H1 (cell line): ENCODE results near the gene USP3. TPM values are rescaled to one million over a fixed set of nuclear protein-coding genes. Genes with fewer than 3 reads are reported as not detected.

Source experiments
- CTCF ChIA-PET: fragments of 300-600 bp; sonication (Branson Sonifier 250); formaldehyde crosslinking; loops from one replicate; lab custom pipeline; 2021; ENCODE audit not compliant: partially characterized antibody; lab: Charles Lee
- POLR2A ChIA-PET: fragments of 300-600 bp; sonication (Branson Sonifier 250); formaldehyde crosslinking; loops from one replicate; lab custom pipeline; 2021; ENCODE audit warnings: inconsistent platforms; ENCODE audit not compliant: partially characterized antibody; lab: Charles Lee
- DNase-seq, 2 experiments: peaks; one replicate each; pipeline versions ENCODE4 v3.0.0 to v3.0.0-alpha.2; 2010 to 2022; ENCODE audit warnings: low spot score in 2 of 2, low read depth in 1 of 2, mixed read lengths in 1 of 2
- FAIRE-seq: peaks from 2 replicates; lab custom pipeline; 2011; peaks lifted over from hg19 to GRCh38; lab: Jason Lieb, UNC
- H2AFZ ChIP-seq: 2 replicates; pipeline ENCODE4 v1.8.1; 2012; ENCODE audit warnings: low read length, inconsistent platforms
- H2AK5ac ChIP-seq: 2 replicates; pipeline ENCODE4 v1.6.1; 2013; ENCODE audit warnings: low read depth, low read length
- H2BK120ac ChIP-seq: replicated peaks from 2 replicates; pipeline ENCODE3; 2013; ENCODE audit warnings: low read depth, low read length, inconsistent platforms
- H2BK12ac ChIP-seq: 2 replicates; pipeline ENCODE4 v1.6.1; 2013; ENCODE audit warnings: low read depth, low read length
- H2BK15ac ChIP-seq: 2 replicates; pipeline ENCODE4 v1.6.1; 2013; ENCODE audit warnings: low read length
- H2BK20ac ChIP-seq: 2 replicates; pipeline ENCODE4 v1.6.1; 2013; ENCODE audit warnings: low read length
- H2BK5ac ChIP-seq: 2 replicates; pipeline ENCODE4 v1.6.1; 2013; ENCODE audit warnings: low read depth, low read length
- H3K14ac ChIP-seq: 2 replicates; pipeline ENCODE4 v1.6.1; 2013; ENCODE audit warnings: inconsistent platforms; ENCODE audit not compliant: insufficient read length
- H3K18ac ChIP-seq: 2 replicates; pipeline ENCODE4 v1.6.1; 2013; ENCODE audit warnings: low read length; ENCODE audit errors: extremely low read depth
- H3K23ac ChIP-seq: 2 replicates; pipeline ENCODE4 v1.6.1; 2013; ENCODE audit warnings: inconsistent platforms; ENCODE audit not compliant: insufficient read length
- H3K23me2 ChIP-seq: 2 replicates; pipeline ENCODE4 v1.6.1; 2013; ENCODE audit warnings: low read depth, low read length
- H3K27ac ChIP-seq: 2 replicates; pipeline ENCODE4 v1.6.1; 2011; ENCODE audit warnings: low read depth, low read length, inconsistent platforms
- H3K27me3 ChIP-seq, 4 experiments: replicated peaks in 1 of 4; 1 replicate in 1 of 4; 2 replicates in 3 of 4; pipeline versions ENCODE4 v1.6.1 to v1.8.1; 2011 to 2013; ENCODE audit warnings: low read length in 3 of 4, mild to moderate bottlenecking in 3 of 4, inconsistent platforms in 2 of 4, mixed read lengths in 2 of 4, moderate library complexity in 1 of 4; ENCODE audit not compliant: control insufficient read depth in 3 of 4, insufficient read depth in 3 of 4; ENCODE audit errors: extremely low read depth in 1 of 4
- H3K36me3 ChIP-seq, 4 experiments: 2 replicates each; pipeline versions ENCODE4 v1.6.1 to v1.8.1; 2011 to 2013; ENCODE audit warnings: mild to moderate bottlenecking in 4 of 4, low read length in 3 of 4, moderate library complexity in 2 of 4, control low read depth in 1 of 4, inconsistent platforms in 1 of 4; ENCODE audit not compliant: insufficient read depth in 4 of 4, control insufficient read depth in 2 of 4
- H3K4ac ChIP-seq: replicated peaks from 2 replicates; pipeline ENCODE3; 2013; ENCODE audit warnings: low read length, low read depth, mixed read lengths, inconsistent platforms; ENCODE audit not compliant: insufficient read length
- H3K4me1 ChIP-seq, 4 experiments: replicated peaks in 1 of 4; 1 replicate in 1 of 4; 2 replicates in 3 of 4; pipeline versions ENCODE4 v1.6.1 to v1.8.1; 2011 to 2013; ENCODE audit warnings: low read length in 3 of 4, inconsistent platforms in 2 of 4, mixed read lengths in 1 of 4; ENCODE audit not compliant: insufficient read depth in 4 of 4, control insufficient read depth in 3 of 4
- H3K4me2 ChIP-seq, 2 experiments: 2 replicates each; pipeline versions ENCODE4 v1.6.1 to v1.8.1; 2011 to 2013; ENCODE audit warnings: low read depth in 2 of 2, low read length in 2 of 2, control low read depth in 1 of 2, inconsistent platforms in 1 of 2, mild to moderate bottlenecking in 1 of 2; ENCODE audit not compliant: insufficient read depth in 1 of 2
- H3K4me3 ChIP-seq, 4 experiments: fragments of 200-600, 300-600 bp in 1 of 4; sonication (generic), shearing (Covaris generic), sonication (Bioruptor Twin) in 1 of 4; 2 replicates each; pipeline versions ENCODE4 v1.5.1 to v1.8.1; 2011 to 2016; ENCODE audit warnings: low read length in 4 of 4, low read depth in 3 of 4, control low read depth in 2 of 4, inconsistent platforms in 2 of 4, mild to moderate bottlenecking in 2 of 4, mixed read lengths in 1 of 4, moderate library complexity in 1 of 4; ENCODE audit not compliant: insufficient read depth in 2 of 4; ENCODE audit errors: extremely low read depth in 1 of 4
- H3K56ac ChIP-seq: replicated peaks from 2 replicates; pipeline ENCODE3; 2013; ENCODE audit warnings: low read depth, mild to moderate bottlenecking, mixed read lengths, low read length, inconsistent platforms; ENCODE audit not compliant: insufficient read length
- H3K79me1 ChIP-seq: 2 replicates; pipeline ENCODE4 v1.6.1; 2013; ENCODE audit warnings: low read depth, low read length, control low read depth
- H3K79me2 ChIP-seq, 2 experiments: 2 replicates each; pipeline versions ENCODE4 v1.6.1 to v1.8.1; 2012 to 2013; ENCODE audit warnings: low read length in 2 of 2, mild to moderate bottlenecking in 2 of 2, inconsistent platforms in 1 of 2; ENCODE audit not compliant: insufficient read depth in 2 of 2, control insufficient read depth in 1 of 2
- H3K9ac ChIP-seq, 4 experiments: replicated peaks in 1 of 4; 1 replicate in 1 of 4; 2 replicates in 3 of 4; pipeline versions ENCODE4 v1.6.1 to v1.8.1; 2011 to 2013; ENCODE audit warnings: low read depth in 3 of 4, low read length in 3 of 4, control low read depth in 2 of 4, mild to moderate bottlenecking in 2 of 4, moderate library complexity in 2 of 4, inconsistent platforms in 1 of 4; ENCODE audit errors: extremely low read depth in 1 of 4
- H3K9me3 ChIP-seq, 2 experiments: 2 replicates each; pipeline versions ENCODE4 v1.6.1 to v1.8.1; 2012 to 2013; ENCODE audit warnings: mild to moderate bottlenecking in 2 of 2, moderate library complexity in 2 of 2, control low read depth in 1 of 2, inconsistent platforms in 1 of 2, low read depth in 1 of 2, low read length in 1 of 2, mixed read lengths in 1 of 2; ENCODE audit not compliant: insufficient read depth in 2 of 2
- H4K20me1 ChIP-seq, 2 experiments: replicated peaks in 1 of 2; 2 replicates each; pipeline versions ENCODE3 to v1.8.1; 2011 to 2013; ENCODE audit warnings: inconsistent platforms in 2 of 2, low read length in 2 of 2, mild to moderate bottlenecking in 1 of 2; ENCODE audit not compliant: insufficient read depth in 2 of 2, control insufficient read depth in 1 of 2
- H4K5ac ChIP-seq: 2 replicates; pipeline ENCODE4 v1.6.1; 2013; ENCODE audit warnings: low read length, low read depth, mixed read lengths, inconsistent platforms; ENCODE audit not compliant: insufficient read length
- H4K8ac ChIP-seq: 2 replicates; pipeline ENCODE4 v1.8.0; 2013; ENCODE audit warnings: mild to moderate bottlenecking, moderate library complexity, low read length, inconsistent platforms; ENCODE audit not compliant: insufficient read depth; ENCODE audit errors: extremely low read depth
- H4K91ac ChIP-seq: replicated peaks from 2 replicates; pipeline ENCODE3; 2013; ENCODE audit warnings: low read length, mixed read lengths, inconsistent platforms; ENCODE audit not compliant: insufficient read length
- BCL11A ChIP-seq, 2 experiments: IDR thresholded peaks; one replicate each; pipeline ENCODE4 v1.6.1; 2011; ENCODE audit warnings: low read depth in 2 of 2, low read length in 2 of 2, mild to moderate bottlenecking in 2 of 2
- CREB1 ChIP-seq: IDR thresholded peaks from 2 replicates; pipeline ENCODE4 v1.6.1; 2012; ENCODE audit warnings: inconsistent platforms
- MAFK ChIP-seq: IDR thresholded peaks from 2 replicates; pipeline ENCODE4 v1.6.1; 2012; ENCODE audit warnings: low read depth, mild to moderate bottlenecking, improper control_type of control experiment, low read length
- POU5F1 ChIP-seq: IDR thresholded peaks from 2 replicates; pipeline ENCODE4 v1.6.1; 2011; ENCODE audit warnings: low read depth, mild to moderate bottlenecking, low read length, moderate library complexity
- RNF2 ChIP-seq: fragments of 200-900, 300-1000 bp; sonication (generic); IDR thresholded peaks from 2 replicates; pipeline ENCODE4 v1.7.1; 2016; ENCODE audit warnings: borderline replicate concordance, low read depth, mild to moderate bottlenecking, antibody characterized with exemption, low read length; ENCODE audit not compliant: poor library complexity, severe bottlenecking; ENCODE audit errors: missing control alignments
- SIX5 ChIP-seq: IDR thresholded peaks from 2 replicates; pipeline ENCODE4 v1.6.1; 2011; ENCODE audit warnings: mild to moderate bottlenecking, low read depth, low read length
- SP2 ChIP-seq: IDR thresholded peaks from 2 replicates; pipeline ENCODE4 v1.6.1; 2012; ENCODE audit warnings: mild to moderate bottlenecking, low read length, inconsistent platforms
- TAF7 ChIP-seq: optimal IDR thresholded peaks from 2 replicates; pipeline ENCODE3; 2011; ENCODE audit warnings: low read depth, mild to moderate bottlenecking, inconsistent platforms, low read length, moderate library complexity, borderline replicate concordance
- WGBS, 2 experiments: shearing (Covaris generic) in 1 of 2; methylation state at CpG; one replicate each; pipeline versions ENCODE4 v1.1.6 to v1.1.7; 2013 to 2015; ENCODE audit warnings: low lambda C conversion rate in 2 of 2, mixed read lengths in 2 of 2, inconsistent platforms in 1 of 2, low coverage in 1 of 2, missing lambda C conversion rate in 1 of 2; ENCODE audit not compliant: insufficient replicate concordance in 2 of 2, insufficient coverage in 1 of 2, insufficient read length in 1 of 2; ENCODE audit errors: extremely low coverage in 1 of 2, missing lambda C conversion rate in 1 of 2; 5-methylcytosine and 5-hydroxymethylcytosine counted together
- polyA plus RNA-seq, 7 experiments: library from polyadenylated mRNA; depleted of rRNA in 3 of 7; stranded (reverse) in 5 of 7; unstranded in 2 of 7; fragments of >200 nt in 5 of 7; fragments of 200-250 nt in 2 of 7; gene quantifications; 1 replicate in 5 of 7; 2 replicates in 1 of 7; 4 replicates in 1 of 7; pipeline versions ENCODE4 v1.2.1 to v1.2.3, GENCODE V29; 2011 to 2013; ENCODE audit warnings: missing spikeins in 2 of 7, mixed read lengths in 2 of 7
- total RNA-seq: library from RNA; stranded (reverse); fragmentation: NEBNext Ultra II Directional; extraction: Animal tissue kit (Norgen Biotek cat#: 25700); gene quantifications from 2 replicates; pipeline ENCODE4 v1.2.1, GENCODE V29; 2021
- TF ChIP-seq, protein P1 (sequence below): IDR thresholded peaks from 2 replicates; pipeline ENCODE4 v1.6.1; 2011; ENCODE audit warnings: low read depth, mild to moderate bottlenecking, low read length; ENCODE audit not compliant: insufficient read depth

The USP3 gene
- total and polyA plus RNA-seq, 2 of the 8 experiments (the other 6 are each of a cell fraction or from before 2014, with no cell fraction given), result 15.5 to 16.2 TPM

DNA sequence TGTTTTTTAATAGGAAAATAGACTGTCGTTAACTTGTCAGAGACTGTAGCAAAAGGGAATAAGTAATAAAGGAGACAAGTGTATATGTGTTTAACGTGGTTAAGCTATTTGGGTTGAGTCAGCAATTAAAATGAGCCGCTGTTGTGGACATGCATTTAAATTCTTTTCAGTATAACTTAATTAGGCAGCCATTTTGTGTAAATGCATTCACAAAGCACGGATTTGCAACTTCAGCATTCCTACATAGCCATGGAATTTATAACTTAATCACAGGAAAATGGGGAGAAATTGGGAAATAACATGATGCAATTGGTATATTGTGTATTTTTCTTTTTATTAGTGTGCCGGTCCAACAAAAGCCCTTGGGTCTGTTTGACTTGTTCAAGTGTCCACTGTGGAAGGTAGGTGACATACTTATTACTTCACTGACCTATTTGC lies 27.9 kb downstream of the USP3 start:
- H2BK120ac ChIP-seq, result no peak overlapping the region
- ChIA-PET POLR2A (interaction anchor here (1.3 to 1.5 kb wide), 2 partner anchors 21 to 68 kb away, joined by 4 read pairs; no protein-coding TSS in a partner anchor), CTCF (interaction anchor here (0.7 to 4.8 kb wide), 19 partner anchors 9 to 78 kb away, joined by 3 to 39 read pairs (median 6); partner anchors contain the start of gene USP3)
- no peaks in the 10 kb centered on the region for H3K9me3 ChIP-seq
- no peaks in the 10 kb centered on the region for H3K36me3 ChIP-seq
- no peak overlapping the region for H3K14ac ChIP-seq
- no peak overlapping the region for H3K9ac ChIP-seq
- H4K20me1 ChIP-seq, result no peaks in the 10 kb centered on the region
- TF ChIP-seq TAF7, result no peak
- TF ChIP-seq SIX5, result no peak
- TF ChIP-seq SP2, result no peak
- TF ChIP-seq, protein P1, sequence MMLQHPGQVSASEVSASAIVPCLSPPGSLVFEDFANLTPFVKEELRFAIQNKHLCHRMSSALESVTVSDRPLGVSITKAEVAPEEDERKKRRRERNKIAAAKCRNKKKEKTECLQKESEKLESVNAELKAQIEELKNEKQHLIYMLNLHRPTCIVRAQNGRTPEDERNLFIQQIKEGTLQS, result no peak
- TF ChIP-seq CREB1, result no peak
- peak; percentile 47 for TF ChIP-seq MAFK
- TF ChIP-seq POU5F1, result no peak
- no peak for TF ChIP-seq RNF2
- no peak for TF ChIP-seq BCL11A (IDR thresholded peaks at IDR 0.05; ENCODE audit: low read depth in 2 of 2, low read length in 2 of 2)
- no peak overlapping the region for H2BK15ac ChIP-seq
- no peak overlapping the region for H3K4me2 ChIP-seq
- H3K23me2 ChIP-seq, result no peaks in the 10 kb centered on the region
- no peak overlapping the region for H3K23ac ChIP-seq
- no peak overlapping the region for H2AK5ac ChIP-seq
- no peak for DNase-seq
- H2AFZ ChIP-seq, result no peak overlapping the region
- H3K79me2 ChIP-seq, result no peaks in the 10 kb centered on the region; a peak in 1 of 4 replicates
- H3K27ac ChIP-seq, result no peak overlapping the region
- peaks cover 3 to 13% (median 7%) of the 10 kb centered on the region in 4 experiments; a peak in 6 of 7 replicates for H3K4me1 ChIP-seq
- H2BK12ac ChIP-seq, result no peak overlapping the region
- no peak for FAIRE-seq
- H3K4me3 ChIP-seq, result no peak overlapping the region
- H3K27me3 ChIP-seq, result no peaks in the 10 kb centered on the region
- H4K5ac ChIP-seq, result no peak overlapping the region
- H2BK5ac ChIP-seq, result no peak overlapping the region
- H4K91ac ChIP-seq, result no peak overlapping the region
- H4K8ac ChIP-seq, result no peak overlapping the region
- H3K79me1 ChIP-seq, result no peaks in the 10 kb centered on the region
- H3K18ac ChIP-seq, result no peak overlapping the region
- 77% methylated on average over 5 of the region's 5 CpGs; no CpG with 5 or more reads in 1 of the 2 experiments for WGBS, 2 experiments
- no peak overlapping the region for H3K56ac ChIP-seq
- H3K4ac ChIP-seq, result no peak overlapping the region
- no peak overlapping the region for H2BK20ac ChIP-seq
